Right cardiac atrium (tissue), 5 donors: ENCODE measurements around the gene ZNF664. TPM values are rescaled to one million over a fixed set of nuclear protein-coding genes. Genes with fewer than 3 reads are reported as not detected.

Source experiments
- ATAC-seq, 2 donors: fragments of 200-7000 bp; cut with Tn5 transposase; one replicate each; pipeline versions ENCODE4 v1.8.0 to v1.9.1; 2020; ENCODE audit warnings: moderate library complexity in 2 of 2, mild to moderate bottlenecking in 1 of 2
- DNase-seq, 3 donors: peaks; one replicate each; pipeline ENCODE4 v3.0.0-alpha.2; 2020
- H3K27ac ChIP-seq: one replicate; pipeline ENCODE4 v1.5.1; 2013; ENCODE audit warnings: mild to moderate bottlenecking, low read length, control low read depth, moderate library complexity
- H3K27me3 ChIP-seq: one replicate; pipeline ENCODE4 v1.6.1; 2013; ENCODE audit not compliant: control insufficient read depth, insufficient read depth
- H3K4me1 ChIP-seq: one replicate; pipeline ENCODE4 v1.6.1; 2013; ENCODE audit warnings: low read length; ENCODE audit not compliant: control insufficient read depth, insufficient read depth
- H3K4me3 ChIP-seq: one replicate; pipeline ENCODE4 v1.5.1; 2013; ENCODE audit warnings: low read length, control low read depth
- H3K9me3 ChIP-seq: one replicate; pipeline ENCODE4 v1.6.1; 2013; ENCODE audit warnings: low read length; ENCODE audit not compliant: control insufficient read depth
- WGBS: extraction: QIAGEN DNeasy Blood & Tissue Kit; methylation state at CpG from one replicate; pipeline ENCODE4 v1.1.7; 2013; 5-methylcytosine and 5-hydroxymethylcytosine counted together
- intact Hi-C, 4 donors: fragments of 100-400 bp; cut with DNase I; formaldehyde crosslinking; loops; one replicate each; pipeline versions ENCODE4 v1.11.0 to v1.14.0; 2022 to 2023
- polyA plus RNA-seq: library from polyadenylated mRNA; stranded (reverse); fragments of 200-250 nt; gene quantifications from one replicate; pipeline ENCODE4 v1.2.3, GENCODE V29; 2013
- total RNA-seq, 4 donors: library from RNA; stranded (reverse); fragmentation: NEBNext Ultra II Directional; extraction: Animal tissue kit (Norgen Biotek cat#: 25700); gene quantifications; one replicate each; pipeline ENCODE4 v1.2.1, GENCODE V29; 2021
- donor health status: healthy with polysubstance abuse.
- donor health status: DM: no; HTN: yes; CAD: no.
- donor health status: DM: no; HTN: no; CAD: no.
- donor health status: DM: no; HTN: yes; CAD: no; lungs with severe emphysema.
- donor health status: DM: yes; HTN: yes; CAD: no.

ZNF664 gene
- total and polyA plus RNA-seq, 5 donors: 50.2 to 80.6 (median 76.3) TPM

DNA sequence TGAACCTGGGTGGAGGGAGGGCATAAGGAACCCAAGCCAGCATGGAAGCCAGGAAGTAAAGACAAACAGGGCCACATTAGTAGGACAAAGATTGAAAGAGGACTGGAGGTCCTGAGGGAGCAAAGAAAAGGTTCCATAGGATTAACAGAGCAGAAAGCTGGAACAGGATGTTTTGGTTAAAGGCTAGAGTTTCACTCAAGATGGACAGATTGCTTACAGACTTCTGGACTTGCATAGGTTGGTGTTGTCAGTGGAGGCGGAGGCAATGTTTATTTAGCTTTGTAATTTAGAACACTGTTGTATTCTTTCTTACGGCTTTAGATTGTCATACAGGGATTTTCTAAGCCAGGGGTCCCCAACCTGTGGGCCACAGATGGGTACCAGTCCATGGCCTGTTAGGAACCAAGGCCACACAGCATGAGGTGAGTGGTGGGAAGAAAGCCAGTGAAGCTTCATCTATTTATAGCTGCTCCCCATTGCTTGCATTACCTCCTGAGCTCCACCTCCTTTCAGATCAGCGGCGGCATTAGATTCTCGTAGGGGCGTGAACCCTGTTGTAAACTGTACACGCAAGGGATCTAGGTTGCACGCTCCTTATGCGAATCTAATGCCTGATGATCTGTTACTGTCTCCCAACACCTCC is 31.3 kb downstream of the ZNF664 start:
- H3K4me1 ChIP-seq: peaks cover 27% of the 10 kb centered on the region
- H3K27me3 ChIP-seq: no peaks in the 10 kb centered on the region
- no peak for DNase-seq
- H3K4me3 ChIP-seq: no peak overlapping the region
- 90% methylated on average over 9 of the region's 9 CpGs for WGBS
- no peaks in the 10 kb centered on the region for H3K9me3 ChIP-seq
- intact Hi-C loops: no loop called here
- no peak overlapping the region for H3K27ac ChIP-seq
- no peak for ATAC-seq

DNA sequence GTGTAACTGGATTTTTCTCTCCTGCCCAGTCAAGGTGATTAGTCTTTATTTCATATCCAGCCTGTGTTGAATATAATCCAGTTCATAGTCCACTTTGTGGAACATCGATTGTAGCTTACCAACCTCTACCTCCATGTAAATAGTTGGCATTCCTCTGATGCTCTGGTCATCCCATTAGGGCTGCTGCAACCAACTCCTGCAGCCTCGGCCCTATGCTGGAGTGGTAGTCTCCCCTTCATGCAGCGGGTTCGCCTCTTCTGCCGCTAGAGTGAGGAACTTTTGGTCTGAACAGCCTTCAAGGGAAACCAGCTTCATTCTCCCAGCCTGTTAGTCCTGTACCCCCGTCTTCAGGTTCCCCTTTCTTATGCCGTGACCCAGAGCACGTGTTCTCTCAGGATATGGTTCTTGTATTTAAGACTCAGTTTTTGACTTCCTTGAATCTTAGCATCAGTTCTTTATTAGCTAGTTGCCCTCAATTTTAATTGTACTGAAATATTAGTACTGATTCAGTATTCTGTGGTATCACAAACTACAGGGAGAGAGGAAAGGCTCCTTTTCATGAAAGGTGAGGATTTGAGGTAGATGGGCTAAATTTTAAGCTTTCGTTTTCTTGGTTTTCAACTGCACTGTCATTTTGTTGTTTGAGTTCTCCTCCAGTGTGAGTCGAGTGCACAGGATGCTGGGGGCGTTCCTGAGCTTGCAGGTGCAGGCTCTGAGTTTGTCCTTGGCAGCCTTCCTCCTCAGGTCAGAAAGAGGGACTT is 33.2 kb downstream of the ZNF664 start:
- no peaks in the 10 kb centered on the region for H3K27me3 ChIP-seq
- intact Hi-C loops: no loop called here
- no peak overlapping the region for H3K27ac ChIP-seq
- H3K9me3 ChIP-seq: no peaks in the 10 kb centered on the region
- H3K4me1 ChIP-seq: peaks cover 27% of the 10 kb centered on the region
- ATAC-seq (no peak), DNase-seq (no peak)
- no peak overlapping the region for H3K4me3 ChIP-seq
- 76% methylated on average over 11 of the region's 11 CpGs for WGBS

DNA sequence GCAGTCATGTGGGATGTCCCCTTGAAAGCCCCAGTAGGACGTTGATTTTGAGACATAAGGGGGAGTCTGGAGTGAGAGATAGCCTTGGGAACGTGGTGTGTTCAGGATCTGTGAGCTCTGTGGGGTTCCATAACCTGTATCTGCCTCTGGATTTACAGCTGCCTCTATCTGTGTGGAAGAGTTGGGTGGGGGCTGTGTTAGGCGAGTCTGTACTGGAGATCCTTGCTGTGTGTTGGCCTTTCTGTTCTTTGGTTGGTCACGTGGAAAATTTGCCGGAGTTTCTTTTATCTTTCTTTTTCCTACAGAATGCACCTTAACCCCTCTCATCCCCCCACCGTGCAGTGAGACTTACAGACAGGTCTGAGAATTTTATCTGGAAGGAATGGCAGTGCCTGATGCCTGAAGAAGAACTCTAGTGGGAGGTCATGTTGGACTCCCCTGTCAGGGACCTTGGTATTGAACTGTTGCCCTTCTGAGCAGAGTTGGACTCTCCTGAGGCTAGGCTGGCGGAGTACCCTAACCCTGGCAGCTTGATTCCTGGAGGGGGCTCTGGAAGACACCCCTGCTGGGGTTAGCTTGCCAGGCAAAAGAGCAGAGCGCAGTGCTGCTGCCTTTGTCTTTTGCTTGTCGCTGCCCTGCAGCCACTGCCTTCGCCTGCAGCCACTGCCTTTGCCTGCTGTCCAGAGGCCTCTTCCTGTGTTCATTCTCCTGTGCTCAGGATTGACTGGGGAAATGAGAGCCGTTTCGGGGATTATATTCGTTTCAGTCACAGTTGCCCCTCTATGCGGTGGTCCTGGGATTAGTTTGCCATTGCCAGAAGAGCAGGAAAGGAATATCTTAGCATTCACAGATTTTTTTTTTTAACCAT is 34.1 kb downstream of the ZNF664 start:
- WGBS: 69% methylated on average over 14 of the region's 14 CpGs
- no peak overlapping the region for H3K4me3 ChIP-seq
- no peaks in the 10 kb centered on the region for H3K9me3 ChIP-seq
- no peaks in the 10 kb centered on the region for H3K27me3 ChIP-seq
- DNase-seq: no peak
- no peak overlapping the region for H3K27ac ChIP-seq
- no peak for ATAC-seq
- intact Hi-C loops: no loop called here
- H3K4me1 ChIP-seq: peaks cover 24% of the 10 kb centered on the region

DNA sequence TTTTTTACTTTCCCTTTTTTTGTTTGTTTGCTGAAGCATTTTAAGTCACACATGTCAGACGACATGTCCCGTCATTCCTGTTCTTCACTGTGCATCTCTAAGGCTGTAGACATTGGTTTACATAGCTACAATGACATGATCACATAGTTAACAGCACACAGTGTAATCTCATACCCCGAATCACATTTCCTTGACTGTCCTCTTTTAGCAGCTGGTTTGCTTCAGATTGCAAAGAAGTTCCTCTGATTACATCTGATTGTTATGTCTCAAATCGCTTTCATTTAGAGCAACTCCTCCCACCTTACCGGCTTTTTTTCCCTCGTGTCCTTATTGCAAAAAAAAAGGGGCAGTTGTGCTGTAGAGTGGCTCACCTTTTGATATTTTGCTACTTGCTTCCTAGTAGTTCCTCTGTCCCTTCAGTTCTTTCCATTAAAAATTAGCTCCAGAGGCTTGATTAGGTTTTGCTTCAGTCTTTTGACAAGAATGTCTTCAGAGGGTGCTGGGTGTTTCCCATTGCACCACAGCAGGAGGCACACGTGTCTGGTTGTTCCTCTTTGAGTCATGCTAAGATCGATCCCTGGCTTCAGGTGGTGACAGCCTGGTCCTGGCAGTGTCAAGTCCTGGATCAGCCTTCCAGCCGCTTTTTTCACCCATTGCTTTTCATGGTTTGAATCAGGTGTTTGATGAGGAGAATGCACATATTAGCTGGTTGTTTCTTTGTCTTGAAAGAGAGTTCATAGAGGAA is 35.0 kb downstream of the ZNF664 start:
- DNase-seq: no peak

DNA sequence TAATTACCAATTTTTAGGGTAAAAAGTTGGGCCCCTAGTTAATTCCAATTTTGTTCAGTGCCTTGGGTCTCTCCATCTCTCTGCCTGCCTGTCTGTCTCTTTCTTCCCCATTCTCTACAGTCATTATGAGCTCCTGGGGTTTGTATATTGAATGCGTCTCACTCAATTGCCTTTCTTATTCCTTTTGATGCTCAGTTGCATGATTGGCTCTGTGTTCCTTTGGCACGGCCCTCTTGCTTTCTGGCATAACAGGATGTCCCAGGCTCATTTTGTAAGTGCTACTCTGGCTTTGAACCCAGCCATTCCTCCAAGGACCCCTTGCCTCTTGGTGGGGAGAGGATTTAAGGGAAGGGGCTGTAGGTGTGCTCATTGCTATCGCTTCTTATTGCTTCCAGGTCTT is 35.6 kb downstream of the ZNF664 start:
- Histone ChIP-seq H3K27ac (peak overlapping the region; percentile 70), H3K4me1 (peaks cover 18% of the 10 kb centered on the region), H3K27me3 (no peaks in the 10 kb centered on the region), H3K4me3 (no peak overlapping the region), H3K9me3 (no peaks in the 10 kb centered on the region)
- ATAC-seq: peak in 1 of 2 donors; percentile 29
- intact Hi-C loops: no loop called here
- DNase-seq: peak in 1 of 3 donors; percentile 74
- 64% methylated on average over 3 of the region's 3 CpGs for WGBS

More for the DNA sequence above, 35.0 kb downstream of the ZNF664 start:
- WGBS: 49% methylated on average over 9 of the region's 9 CpGs
- Histone ChIP-seq H3K4me1 (peaks cover 18% of the 10 kb centered on the region), H3K4me3 (no peak overlapping the region), H3K27me3 (no peaks in the 10 kb centered on the region), H3K9me3 (no peaks in the 10 kb centered on the region), H3K27ac (no peak overlapping the region)
- intact Hi-C loops: no loop called here
- no peak for ATAC-seq

DNA sequence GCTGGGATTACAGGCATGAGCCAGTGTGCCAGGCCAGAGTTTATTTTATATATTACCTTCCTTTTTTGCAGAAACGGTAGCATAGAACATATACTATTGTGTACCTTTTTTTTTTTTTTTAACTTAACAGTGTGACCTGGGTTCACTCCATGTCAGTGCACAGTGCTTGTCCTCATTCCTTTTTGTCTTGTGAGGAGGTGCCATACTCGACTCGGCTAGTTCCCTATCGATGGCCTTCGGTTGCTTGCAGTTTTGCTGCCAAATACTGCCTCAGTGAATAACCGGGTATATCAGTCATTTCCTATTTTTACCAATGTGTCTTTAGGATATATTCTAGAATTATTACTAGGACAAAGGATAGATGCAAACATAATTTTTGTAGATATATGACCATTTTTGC is 36.8 kb downstream of the ZNF664 start:
- DNase-seq (no peak), ATAC-seq (no peak)
- no peaks in the 10 kb centered on the region for H3K27me3 ChIP-seq
- no peak overlapping the region for H3K4me3 ChIP-seq
- WGBS: 66% methylated on average over 6 of the region's 6 CpGs
- no peaks in the 10 kb centered on the region for H3K9me3 ChIP-seq
- no peak overlapping the region for H3K27ac ChIP-seq
- intact Hi-C loops: no loop called here
- peaks cover 11% of the 10 kb centered on the region for H3K4me1 ChIP-seq

DNA sequence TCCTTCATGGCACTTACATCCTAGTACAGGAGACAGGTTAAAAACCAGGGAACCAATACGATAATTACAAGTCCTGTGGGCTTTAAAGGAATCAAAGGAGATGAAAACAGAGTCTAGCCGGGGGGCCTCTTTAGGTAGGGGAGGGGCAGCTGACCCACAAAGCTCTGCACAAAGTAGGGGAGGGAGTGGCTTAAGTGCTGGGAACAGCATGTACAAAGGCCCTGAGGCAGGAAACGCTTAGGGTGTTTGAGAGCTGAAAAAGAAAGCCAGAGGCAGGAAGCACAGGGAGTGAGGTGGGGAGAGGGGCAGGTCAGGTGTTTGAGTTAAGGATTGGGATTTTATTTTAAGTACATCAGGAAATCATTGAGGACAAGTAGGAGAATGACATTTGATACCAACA is 37.7 kb downstream of the ZNF664 start:
- no peak overlapping the region for H3K4me3 ChIP-seq
- DNase-seq: no peak
- intact Hi-C loops: no loop called here
- H3K27me3 ChIP-seq: no peaks in the 10 kb centered on the region
- peaks cover 11% of the 10 kb centered on the region for H3K4me1 ChIP-seq
- ATAC-seq: no peak
- no peak overlapping the region for H3K27ac ChIP-seq
- no peaks in the 10 kb centered on the region for H3K9me3 ChIP-seq
- WGBS: 88% methylated on average over 3 of the region's 3 CpGs

DNA sequence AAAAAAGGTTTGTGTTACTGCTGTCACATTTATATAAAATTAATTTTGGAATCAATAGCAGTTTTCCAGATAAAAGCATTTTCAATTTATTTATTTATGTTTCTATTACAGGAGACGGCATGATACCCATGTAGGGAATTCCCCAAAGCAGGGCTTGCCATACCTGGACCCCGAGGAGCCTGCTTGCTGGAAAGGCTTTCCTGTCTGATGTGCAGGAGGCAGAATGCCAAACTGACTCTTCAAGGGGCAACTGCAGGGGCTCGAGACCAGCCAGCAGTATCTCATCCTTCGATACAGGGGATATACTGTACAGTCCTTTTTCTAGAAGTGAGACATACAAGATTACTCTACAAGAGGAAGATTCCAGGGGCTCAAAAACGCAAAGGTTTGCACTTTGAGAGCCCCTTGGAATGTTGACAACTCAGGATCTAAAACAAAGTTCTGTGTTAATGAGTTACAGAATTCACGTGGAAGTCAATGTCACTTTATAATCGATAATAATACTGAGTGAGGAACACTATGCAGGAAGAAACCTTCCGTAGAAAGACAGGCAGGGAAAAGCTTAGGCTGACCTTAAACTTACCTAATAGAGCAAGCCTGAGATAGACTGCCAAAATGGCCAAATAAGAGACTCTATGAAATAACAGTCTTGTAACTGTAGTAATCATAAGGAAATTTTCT is 38.6 kb downstream of the ZNF664 start:
- no peaks in the 10 kb centered on the region for H3K27me3 ChIP-seq
- H3K4me1 ChIP-seq: peaks cover 8% of the 10 kb centered on the region
- DNase-seq: no peak
- H3K4me3 ChIP-seq: no peak overlapping the region
- no peaks in the 10 kb centered on the region for H3K9me3 ChIP-seq
- intact Hi-C loops: no loop called here
- 82% methylated on average over 8 of the region's 8 CpGs for WGBS
- ATAC-seq: no peak
- H3K27ac ChIP-seq: no peak overlapping the region

DNA sequence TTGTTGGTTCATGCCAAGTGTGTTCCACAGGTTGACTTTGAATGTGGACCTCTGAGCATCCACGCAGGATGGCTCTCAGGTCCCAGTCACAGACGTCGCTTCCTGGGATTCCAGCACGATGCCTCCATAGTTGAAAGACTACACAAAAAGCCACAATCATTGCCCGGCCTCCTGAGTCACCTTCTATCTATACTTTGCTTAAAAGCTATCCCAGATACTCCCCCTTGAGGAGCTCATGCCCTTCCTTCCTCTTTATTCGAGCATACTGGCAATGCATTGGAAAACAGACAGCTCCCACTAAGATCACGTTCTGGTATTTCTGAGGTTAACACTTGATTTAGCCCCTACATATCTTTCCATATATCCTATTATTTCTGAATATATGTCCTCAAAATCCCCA is 40.1 kb downstream of the ZNF664 start:
- H3K9me3 ChIP-seq: no peaks in the 10 kb centered on the region
- 87% methylated on average over 7 of the region's 7 CpGs for WGBS
- no peak overlapping the region for H3K27ac ChIP-seq
- peaks cover 7% of the 10 kb centered on the region for H3K4me1 ChIP-seq
- no peak overlapping the region for H3K4me3 ChIP-seq
- ATAC-seq: no peak
- H3K27me3 ChIP-seq: no peaks in the 10 kb centered on the region
- no peak for DNase-seq
- intact Hi-C loops: no loop called here
